H54 (cell line): ENCODE data around the gene MMP23B.

ENCODE experiments used
- DNase-seq: peaks from one replicate; pipeline ENCODE4 v3.0.0; 2011; ENCODE audit warnings: low spot score, mixed read lengths; ENCODE audit not compliant: insufficient read length
- FAIRE-seq: peaks from 3 replicates; lab custom pipeline; 2011; peaks lifted over from hg19 to GRCh38; lab: Jason Lieb, UNC
- POLR2A ChIP-seq: IDR thresholded peaks from 2 replicates; pipeline ENCODE4 v1.6.1; 2011; ENCODE audit warnings: low read depth, mild to moderate bottlenecking, low read length

The MMP23B gene

GRCh38 chr1:1599030-1599934, 32.7 kb upstream of the MMP23B start:
- no peak for FAIRE-seq
- DNase-seq: no peak
- no peak for TF ChIP-seq POLR2A

- no peak for DNase-seq
- TF ChIP-seq POLR2A: no peak
- no peak for FAIRE-seq
These were observed 31.8 kb upstream of the MMP23B start, which contains the start of gene FNDC10 for GRCh38 chr1:1599935-1600860. Gene FNDC10, minus strand, starts transcription at chr1:1600135. Its CDS starts 120 bp downstream, at chr1:1600015.

DNA sequence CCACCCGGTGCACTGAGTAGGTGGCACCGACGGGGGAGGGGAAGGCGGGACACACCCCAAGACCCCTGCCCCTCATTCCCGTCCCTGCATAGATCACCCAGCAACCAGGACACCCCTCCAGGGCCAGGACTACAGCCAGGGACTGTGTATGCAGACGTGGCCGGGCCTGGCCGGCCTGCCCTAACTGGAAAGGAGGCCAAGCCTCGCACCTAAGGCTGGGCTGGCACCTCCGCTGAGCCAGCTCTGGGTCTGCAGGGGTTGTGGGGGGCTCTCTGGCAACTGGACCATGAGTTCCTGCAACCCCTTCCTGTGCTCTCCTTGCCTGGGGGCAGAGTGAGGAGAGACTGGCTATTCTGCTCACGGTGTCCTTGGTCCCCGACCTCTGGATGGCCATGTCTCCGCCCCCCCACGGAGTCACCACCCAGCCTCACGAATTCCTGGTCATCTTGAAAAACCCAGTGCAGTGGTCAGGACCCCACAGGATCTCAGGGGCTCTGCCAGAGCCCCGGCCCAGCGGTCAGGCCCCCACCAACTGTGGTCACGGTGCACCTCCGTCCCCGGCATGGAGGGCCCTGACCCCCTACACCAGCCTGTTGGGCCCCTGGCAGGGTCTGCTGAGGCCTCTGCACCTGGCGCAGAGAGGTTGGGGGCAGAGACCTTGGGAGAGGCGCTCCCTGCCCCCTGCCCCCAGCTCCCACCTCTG, 31.0 kb upstream of the MMP23B start:
- no peak for FAIRE-seq
- TF ChIP-seq POLR2A: no peak
- no peak for DNase-seq

DNA sequence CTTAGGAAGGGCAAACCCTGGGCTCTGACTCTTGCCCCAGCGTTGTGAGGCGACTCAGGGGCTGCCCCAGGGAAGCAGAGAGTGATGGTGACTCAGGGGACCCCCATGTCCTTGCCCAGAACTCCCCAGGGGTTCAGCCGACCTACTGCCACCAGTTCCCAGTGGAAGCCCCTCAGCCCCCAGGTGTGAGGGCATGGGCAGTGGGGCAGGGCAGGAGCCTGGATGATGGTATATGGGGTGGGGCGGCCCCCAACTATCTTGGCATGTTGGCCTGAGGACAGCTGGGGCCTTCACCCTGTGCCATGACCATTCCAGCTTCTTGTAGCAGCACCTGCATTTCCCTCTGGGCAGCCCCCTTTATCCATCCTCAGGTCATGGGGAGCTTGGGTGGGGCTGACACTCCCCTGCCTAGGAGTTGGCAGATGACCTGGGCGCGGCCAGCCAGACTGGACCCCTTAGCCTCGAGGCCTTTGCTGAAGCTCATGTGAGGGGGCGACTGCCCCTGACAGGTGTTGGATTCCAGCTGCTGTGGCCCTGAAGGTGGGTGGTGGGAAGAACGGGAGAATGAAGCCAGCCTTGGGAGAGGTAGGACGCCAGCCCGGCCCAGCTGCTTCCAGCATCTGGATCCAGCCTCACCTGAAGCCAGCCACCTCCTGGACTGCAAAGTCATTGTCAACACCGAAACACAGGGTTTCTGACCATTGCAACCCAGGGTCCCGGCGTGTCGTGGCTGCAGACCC, 30.2 kb upstream of the MMP23B start:
- TF ChIP-seq POLR2A: no peak
- DNase-seq: no peak
- no peak for FAIRE-seq

- FAIRE-seq (no peak), DNase-seq (no peak)
- TF ChIP-seq POLR2A: no peak
These were observed 29.5 kb upstream of the MMP23B start for GRCh38 chr1:1602304-1602967.

DNA sequence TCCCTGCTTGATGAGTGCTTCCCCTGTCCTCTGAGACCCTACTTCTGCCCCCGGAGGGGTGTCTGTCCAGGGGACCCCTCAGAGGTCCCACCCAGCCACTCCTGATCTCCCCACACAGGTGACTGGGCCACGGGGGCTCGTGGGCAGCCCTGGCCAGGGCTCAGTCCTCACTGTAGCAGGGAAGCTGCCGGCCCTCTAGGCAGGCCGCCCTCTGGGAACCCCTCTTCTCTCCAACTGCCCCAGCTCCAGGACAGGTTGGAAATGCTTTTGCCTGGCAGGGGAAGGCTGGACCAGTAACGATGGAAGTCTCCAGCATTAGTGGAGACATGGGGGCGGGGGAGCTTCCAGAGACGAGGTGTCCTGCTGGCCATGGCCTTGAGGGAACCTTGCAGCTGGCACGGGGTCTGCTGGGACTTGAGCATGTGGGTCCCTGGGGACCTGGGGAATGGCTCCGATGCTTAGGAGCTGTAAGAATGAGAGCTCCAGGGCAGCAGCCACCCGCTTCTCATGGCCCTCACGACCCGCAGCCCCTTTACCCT, 28.9 kb upstream of the MMP23B start:
- FAIRE-seq (no peak), DNase-seq (no peak)
- no peak for TF ChIP-seq POLR2A

GRCh38 chr1:1603671-1604373, 28.2 kb upstream of the MMP23B start:
- no peak for FAIRE-seq
- no peak for DNase-seq
- no peak for TF ChIP-seq POLR2A

DNA sequence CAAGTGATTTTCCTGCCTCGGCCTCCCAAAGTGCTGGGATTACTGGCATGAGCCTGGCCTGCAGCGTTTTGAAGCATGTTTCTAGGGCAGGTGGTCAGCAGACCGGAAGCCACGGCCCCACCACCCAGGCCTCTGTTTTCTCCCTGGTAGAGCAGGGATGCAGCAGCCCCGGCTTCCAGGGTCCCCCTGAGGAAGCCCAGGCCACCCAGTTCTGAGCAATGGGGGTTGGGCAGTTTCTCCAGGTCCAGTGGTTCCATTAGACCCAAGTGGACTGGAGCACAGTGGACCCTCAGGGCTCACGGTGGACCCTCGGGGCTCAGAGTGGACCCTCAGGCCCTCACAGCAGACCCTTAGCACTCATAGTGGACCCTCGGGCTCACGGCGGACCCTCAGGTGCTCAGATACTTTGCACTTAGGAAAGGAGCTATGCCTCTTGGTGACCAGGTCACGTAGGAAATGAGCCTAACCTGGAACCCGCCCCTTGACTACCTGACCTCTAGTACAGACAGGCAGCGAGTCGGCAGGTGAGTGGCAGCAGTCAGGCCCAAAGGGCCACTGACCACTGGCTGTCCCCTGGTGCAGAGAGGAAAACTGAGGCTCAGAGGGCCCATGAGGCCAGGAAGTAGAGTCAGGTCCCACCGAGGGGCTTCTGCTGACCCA, 27.5 kb upstream of the MMP23B start:
- no peak for FAIRE-seq
- no peak for DNase-seq
- no peak for TF ChIP-seq POLR2A

- no peak for DNase-seq
- no peak for FAIRE-seq
- TF ChIP-seq POLR2A: no peak
These were observed 26.9 kb upstream of the MMP23B start for GRCh38 chr1:1605034-1605591.

- FAIRE-seq (no peak), DNase-seq (no peak)
- TF ChIP-seq POLR2A: no peak
These were observed 26.2 kb upstream of the MMP23B start for GRCh38 chr1:1605724-1606123.

GRCh38 chr1:1606232-1606631, 25.7 kb upstream of the MMP23B start:
- FAIRE-seq (no peak), DNase-seq (no peak)
- no peak for TF ChIP-seq POLR2A
